A549 (cell line): Measurements from ENCODE around the gene PLPPR4. TPM values are rescaled to one million over a fixed set of nuclear protein-coding genes. Genes with fewer than 3 reads are reported as not detected.

ENCODE experiments used
- ATAC-seq, 2 experiments: fragments of 200-7000 bp in 1 of 2; fragments of >200 bp in 1 of 2; cut with Nextera tagmentation in 1 of 2; cut with Tn5 transposase in 1 of 2; 3 replicates each; pipeline versions ENCODE4 v1.8.0 to v1.9.1; 2018 to 2020; ENCODE audit warnings: mild to moderate bottlenecking in 1 of 2, moderate library complexity in 1 of 2
- CTCF ChIA-PET: fragments of 300-600 bp; sonication (Branson Sonifier 250); formaldehyde crosslinking; extraction: SDS; loops from one replicate; lab custom pipeline; 2021; ENCODE audit warnings: antibody characterized with exemption, inconsistent platforms; lab: Yijun Ruan, JAX
- POLR2A ChIA-PET: fragments of 350-600 bp; formaldehyde crosslinking; extraction: SDS; loops from one replicate; lab custom pipeline; 2021; ENCODE audit warnings: antibody characterized with exemption, inconsistent platforms; lab: Yijun Ruan, JAX
- DNase-seq, 2 experiments: peaks; one replicate each; pipeline versions ENCODE4 v3.0.0 to v3.0.0-alpha.2; 2011 to 2016; ENCODE audit warnings: low read depth in 1 of 2, low spot score in 1 of 2
- FAIRE-seq: peaks from 2 replicates; lab custom pipeline; 2011; peaks lifted over from hg19 to GRCh38; lab: Jason Lieb, UNC
- H3K27ac ChIP-seq, 2 experiments: fragments of >200 bp; sonication (Bioruptor Twin); formaldehyde crosslinking; 3 replicates each; pipeline ENCODE4 v1.5.1; 2016 to 2017
- H3K4me1 ChIP-seq: fragments of >200 bp; sonication (Bioruptor Twin); formaldehyde crosslinking; 3 replicates; pipeline ENCODE4 v1.6.1; 2016
- H3K4me2 ChIP-seq: fragments of >200 bp; sonication (Bioruptor Twin); formaldehyde crosslinking; 3 replicates; pipeline ENCODE4 v1.6.1; 2016
- H3K4me3 ChIP-seq: fragments of >200 bp; sonication (Bioruptor Twin); formaldehyde crosslinking; 3 replicates; pipeline ENCODE4 v1.5.1; 2016
- H3K9me3 ChIP-seq: fragments of >200 bp; sonication (Bioruptor Twin); formaldehyde crosslinking; 3 replicates; pipeline ENCODE4 v1.6.1; 2016
- CBX2 ChIP-seq: fragments of 200-600 bp; sonication (generic); IDR thresholded peaks from 2 replicates; pipeline ENCODE4 v1.6.1; 2016; ENCODE audit warnings: low read depth, mild to moderate bottlenecking, borderline replicate concordance
- CEBPB ChIP-seq, 2 experiments: fragments of >200 bp in 1 of 2; sonication (Bioruptor Twin) in 1 of 2; formaldehyde crosslinking in 1 of 2; IDR thresholded peaks; 2 replicates each; pipeline ENCODE4 v1.6.1; 2012 to 2016
- EHF ChIP-seq: fragments of 250-450 bp; sonication (Bioruptor Pico); IDR thresholded peaks from 2 replicates; pipeline ENCODE4 v1.5.0; 2020; ENCODE audit warnings: mild to moderate bottlenecking
- ESRRA ChIP-seq: fragments of 150-350 bp; IDR thresholded peaks from 2 replicates; pipeline ENCODE4 v1.6.1; 2014; ENCODE audit warnings: mild to moderate bottlenecking, low read length, borderline replicate concordance
- GATA3 ChIP-seq: IDR thresholded peaks from 2 replicates; pipeline ENCODE4 v1.6.1; 2012; ENCODE audit warnings: borderline replicate concordance
- HDAC2 ChIP-seq: fragments of 200-600 bp; sonication (generic); IDR thresholded peaks from 2 replicates; pipeline ENCODE4 v1.6.1; 2016
- HOXB13 ChIP-seq: fragments of 250-450 bp; sonication (Bioruptor Pico); IDR thresholded peaks from 2 replicates; pipeline ENCODE4 v1.5.0; 2020; ENCODE audit warnings: low read depth, mild to moderate bottlenecking, moderate library complexity
- HOXB5 ChIP-seq: fragments of 250-450 bp; sonication (Bioruptor Pico); IDR thresholded peaks from 2 replicates; pipeline ENCODE4 v1.5.0; 2020; ENCODE audit warnings: mild to moderate bottlenecking, moderate library complexity
- KDM5A ChIP-seq: fragments of 200-600 bp; sonication (generic); IDR thresholded peaks from 2 replicates; pipeline ENCODE4 v1.6.1; 2016; ENCODE audit warnings: antibody characterized with exemption, mild to moderate bottlenecking
- MAFK ChIP-seq: fragments of 450-650 bp; IDR thresholded peaks from 2 replicates; pipeline ENCODE4 v1.6.1; 2014; ENCODE audit not compliant: partially characterized antibody
- MAZ ChIP-seq: fragments of 150-350 bp; IDR thresholded peaks from 2 replicates; pipeline ENCODE4 v1.6.1; 2014; ENCODE audit warnings: antibody characterized with exemption, low read depth, low read length, borderline replicate concordance
- RAD21 ChIP-seq, 2 experiments: fragments of >200 bp in 1 of 2; sonication (Bioruptor Twin) in 1 of 2; formaldehyde crosslinking in 1 of 2; IDR thresholded peaks in 1 of 2; conservative IDR thresholded peaks in 1 of 2; 2 replicates in 1 of 2; 3 replicates in 1 of 2; pipeline ENCODE4 v1.6.1; 2012 to 2018; ENCODE audit warnings: inconsistent platforms in 1 of 2
- RCOR1 ChIP-seq: fragments of 150-350 bp; IDR thresholded peaks from 2 replicates; pipeline ENCODE4 v1.6.1; 2014; ENCODE audit warnings: antibody characterized with exemption, low read length, low read depth
- RFX5 ChIP-seq: fragments of 450-650 bp; IDR thresholded peaks from 2 replicates; pipeline ENCODE4 v1.7.1; 2014; ENCODE audit warnings: antibody characterized with exemption, mild to moderate bottlenecking, moderate library complexity
- ZC3H11A ChIP-seq: fragments of 450-650 bp; IDR thresholded peaks from 2 replicates; pipeline ENCODE4 v1.6.1; 2014; ENCODE audit warnings: antibody characterized with exemption, mild to moderate bottlenecking
- ZFP36 ChIP-seq: fragments of 450-650 bp; IDR thresholded peaks from 2 replicates; pipeline ENCODE4 v1.6.1; 2014; ENCODE audit warnings: borderline replicate concordance; ENCODE audit not compliant: partially characterized antibody
- ZNF302 ChIP-seq: fragments of 250-450 bp; sonication (Bioruptor Pico); IDR thresholded peaks from 2 replicates; pipeline ENCODE4 v1.9.0; 2021; ENCODE audit warnings: inconsistent platforms, mild to moderate bottlenecking, moderate library complexity
- WGBS: methylation state at CpG from one replicate; pipeline ENCODE4 v1.1.6; 2017; ENCODE audit errors: missing lambda C conversion rate; 5-methylcytosine and 5-hydroxymethylcytosine counted together
- polyA plus RNA-seq, 4 experiments: library from polyadenylated mRNA; depleted of rRNA in 3 of 4; stranded (reverse); fragments of >200 nt; fragmentation: RNase III in 1 of 4; extraction: RNeasy Plus Mini Kit Qiagen cat#74134 plus additional on column Dnase treatment in 1 of 4; gene quantifications; 2 replicates in 3 of 4; 3 replicates in 1 of 4; pipeline ENCODE4 v1.2.3, GENCODE V29; 2011 to 2017
- TF ChIP-seq, protein P1 (sequence below): IDR thresholded peaks from 2 replicates; pipeline ENCODE4 v1.6.1; 2012
- TF ChIP-seq, protein P2 (sequence below): fragments of >200 bp; sonication (Bioruptor Twin); formaldehyde crosslinking; IDR thresholded peaks from 3 replicates; pipeline ENCODE4 v1.6.1; 2016
- TF ChIP-seq, protein P3 (sequence below): fragments of 450-650 bp; IDR thresholded peaks from 2 replicates; pipeline ENCODE4 v1.6.1; 2014; ENCODE audit warnings: antibody characterized with exemption
- TF ChIP-seq, protein P4 (sequence below): IDR thresholded peaks from 2 replicates; pipeline ENCODE4 v1.6.1; 2012

The PLPPR4 gene
- polyA plus RNA-seq, 2 of the 4 experiments (the other 2 are of a cell fraction), result not detected

DNA sequence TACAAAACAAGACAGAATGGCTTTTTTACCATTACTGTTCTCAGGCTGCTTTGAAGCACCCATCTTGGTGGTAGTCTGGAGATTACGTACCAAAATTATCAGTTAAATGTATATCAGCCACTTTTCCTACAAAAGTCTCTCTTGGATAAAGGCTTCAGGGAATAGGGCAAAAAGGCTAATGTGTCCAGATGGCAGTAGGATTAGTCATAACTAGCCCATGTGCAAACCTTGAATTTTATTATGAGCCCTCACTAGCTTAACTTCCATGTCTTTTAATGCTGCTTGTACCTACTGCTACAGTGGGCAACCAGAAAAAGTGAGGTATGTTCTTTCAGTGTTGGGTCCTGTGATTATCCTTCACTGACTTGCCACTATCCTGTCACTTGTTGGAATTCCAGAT, 51.0 kb downstream of the PLPPR4 start:
- ChIA-PET CTCF (no interaction called here), POLR2A (no interaction called here)
- H3K4me2 ChIP-seq, result no peak overlapping the region
- DNase-seq, result no peak
- H3K4me1 ChIP-seq, result no peaks in the 10 kb centered on the region
- no peak for FAIRE-seq
- no peak for ATAC-seq
- TF ChIP-seq HOXB13 (CRISPR knock-in tag) (no peak), RFX5 (no peak), HOXB5 (no peak), HDAC2 (no peak)
- TF ChIP-seq, protein P1, sequence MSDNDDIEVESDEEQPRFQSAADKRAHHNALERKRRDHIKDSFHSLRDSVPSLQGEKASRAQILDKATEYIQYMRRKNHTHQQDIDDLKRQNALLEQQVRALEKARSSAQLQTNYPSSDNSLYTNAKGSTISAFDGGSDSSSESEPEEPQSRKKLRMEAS, result no peak
- TF ChIP-seq, protein P2, sequence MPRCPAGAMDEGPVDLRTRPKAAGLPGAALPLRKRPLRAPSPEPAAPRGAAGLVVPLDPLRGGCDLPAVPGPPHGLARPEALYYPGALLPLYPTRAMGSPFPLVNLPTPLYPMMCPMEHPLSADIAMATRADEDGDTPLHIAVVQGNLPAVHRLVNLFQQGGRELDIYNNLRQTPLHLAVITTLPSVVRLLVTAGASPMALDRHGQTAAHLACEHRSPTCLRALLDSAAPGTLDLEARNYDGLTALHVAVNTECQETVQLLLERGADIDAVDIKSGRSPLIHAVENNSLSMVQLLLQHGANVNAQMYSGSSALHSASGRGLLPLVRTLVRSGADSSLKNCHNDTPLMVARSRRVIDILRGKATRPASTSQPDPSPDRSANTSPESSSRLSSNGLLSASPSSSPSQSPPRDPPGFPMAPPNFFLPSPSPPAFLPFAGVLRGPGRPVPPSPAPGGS, result no peak
- no peak overlapping the region for H3K27ac ChIP-seq
- no peak overlapping the region for H3K4me3 ChIP-seq
- WGBS, result 50% methylated on average over 1 of the region's 1 CpG
- H3K9me3 ChIP-seq, result no peaks in the 10 kb centered on the region

DNA sequence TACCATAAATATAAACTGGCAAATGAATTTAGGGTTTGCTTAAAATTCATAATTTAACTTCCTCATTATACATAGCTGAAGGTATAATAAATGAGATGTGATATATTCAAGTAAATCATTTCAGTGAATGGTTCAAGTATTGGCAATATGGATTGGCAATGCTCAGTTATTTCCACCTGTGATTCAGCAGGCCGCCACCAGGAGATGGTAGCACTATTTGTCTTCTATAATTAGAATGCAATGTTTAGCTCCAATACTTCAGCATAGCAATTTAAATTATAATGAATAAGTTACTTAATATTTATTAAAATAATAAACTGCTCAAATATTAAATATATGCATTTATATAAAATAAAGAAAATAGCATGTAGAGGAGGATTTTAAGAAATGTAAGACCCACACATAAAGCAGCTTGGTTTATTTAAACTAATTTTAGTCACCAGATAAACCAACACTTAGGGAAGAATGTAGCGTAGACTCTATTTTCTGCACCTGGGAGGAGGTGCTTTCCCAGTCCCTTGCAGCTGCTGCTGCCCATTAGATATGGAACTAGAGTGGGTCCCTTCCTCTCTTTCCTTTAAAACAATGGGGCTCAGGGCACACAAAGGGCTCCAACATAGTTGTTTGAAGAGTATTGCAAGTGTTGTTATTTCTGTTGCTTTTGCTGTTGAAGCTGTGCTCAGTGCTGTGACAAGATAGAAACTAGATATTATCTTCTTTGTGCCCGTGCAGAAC, 62.1 kb downstream of the PLPPR4 start:
- ATAC-seq (no peak), DNase-seq (no peak), FAIRE-seq (no peak)
- TF ChIP-seq, protein P3, sequence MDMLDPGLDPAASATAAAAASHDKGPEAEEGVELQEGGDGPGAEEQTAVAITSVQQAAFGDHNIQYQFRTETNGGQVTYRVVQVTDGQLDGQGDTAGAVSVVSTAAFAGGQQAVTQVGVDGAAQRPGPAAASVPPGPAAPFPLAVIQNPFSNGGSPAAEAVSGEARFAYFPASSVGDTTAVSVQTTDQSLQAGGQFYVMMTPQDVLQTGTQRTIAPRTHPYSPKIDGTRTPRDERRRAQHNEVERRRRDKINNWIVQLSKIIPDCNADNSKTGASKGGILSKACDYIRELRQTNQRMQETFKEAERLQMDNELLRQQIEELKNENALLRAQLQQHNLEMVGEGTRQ, result no peak
- TF ChIP-seq ZNF302 (CRISPR knock-in tag) (no peak), RAD21 (conservative IDR thresholded peaks at IDR 0.05 in 1 of 2, IDR thresholded peaks at IDR 0.05 in 1 of 2) (0 out of 5 replicates have a peak, but pooled peaks of 1 of the 2 experiments have one; percentile 20), HOXB13 (CRISPR knock-in tag) (no peak), MAFK (no peak)
- Histone ChIP-seq H3K27ac (no peak overlapping the region), H3K9me3 (no peaks in the 10 kb centered on the region), H3K4me3 (no peak overlapping the region), H3K4me2 (no peak overlapping the region), H3K4me1 (no peaks in the 10 kb centered on the region)
- POLR2A ChIA-PET, result no interaction called here
- CTCF ChIA-PET, result interaction anchor here (0.9 kb wide), 1 partner anchor 154 kb away, joined by 3 read pairs; no protein-coding TSS in a partner anchor
- 29% methylated on average over 3 of the region's 3 CpGs for WGBS

DNA sequence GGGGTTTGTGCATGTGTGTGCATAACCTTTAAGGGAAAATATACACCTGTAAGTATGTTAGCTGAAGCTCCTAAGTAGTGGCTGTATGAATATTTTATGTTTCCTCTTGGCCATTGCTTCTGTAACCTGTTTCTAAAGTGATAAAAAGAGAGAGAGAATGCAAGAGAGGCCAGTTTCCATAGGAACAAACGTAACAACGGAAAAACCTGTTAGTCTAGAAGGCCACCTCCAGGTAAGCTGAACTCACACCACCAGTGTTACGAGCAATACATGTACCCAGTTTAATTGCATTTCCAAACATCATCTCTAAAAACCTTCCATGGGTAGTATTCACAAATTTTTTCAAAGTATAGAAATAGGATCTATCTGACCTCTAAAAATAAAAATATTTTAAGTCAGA, 63.1 kb downstream of the PLPPR4 start:
- no peak for DNase-seq
- CTCF ChIA-PET, result no interaction called here

DNA sequence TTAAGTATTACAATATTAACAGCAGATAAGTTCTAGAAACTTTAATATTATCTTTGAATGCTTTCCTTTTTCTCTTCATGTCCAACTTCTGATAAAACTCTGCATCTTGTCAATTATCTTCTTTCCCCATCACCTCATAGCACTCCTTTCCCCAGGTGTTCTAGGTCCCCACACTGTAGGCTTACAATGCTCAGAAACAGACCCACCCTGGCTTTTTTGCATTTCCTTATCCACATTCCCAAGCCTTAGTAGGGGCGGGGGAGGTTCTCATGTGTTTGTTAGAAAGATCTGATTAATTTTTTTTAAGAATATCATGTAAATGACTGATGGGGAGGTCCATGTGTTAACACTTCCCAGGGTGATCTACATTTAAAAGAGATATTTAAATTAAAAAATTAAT, 63.9 kb downstream of the PLPPR4 start:
- no peak for TF ChIP-seq RCOR1
- no peak for TF ChIP-seq CBX2
- no peak for TF ChIP-seq ESRRA
- no peak for TF ChIP-seq GATA3
- TF ChIP-seq KDM5A, result no peak
- no peak for TF ChIP-seq MAZ
- no peak for TF ChIP-seq EHF (CRISPR knock-in tag)
- TF ChIP-seq, protein P4, sequence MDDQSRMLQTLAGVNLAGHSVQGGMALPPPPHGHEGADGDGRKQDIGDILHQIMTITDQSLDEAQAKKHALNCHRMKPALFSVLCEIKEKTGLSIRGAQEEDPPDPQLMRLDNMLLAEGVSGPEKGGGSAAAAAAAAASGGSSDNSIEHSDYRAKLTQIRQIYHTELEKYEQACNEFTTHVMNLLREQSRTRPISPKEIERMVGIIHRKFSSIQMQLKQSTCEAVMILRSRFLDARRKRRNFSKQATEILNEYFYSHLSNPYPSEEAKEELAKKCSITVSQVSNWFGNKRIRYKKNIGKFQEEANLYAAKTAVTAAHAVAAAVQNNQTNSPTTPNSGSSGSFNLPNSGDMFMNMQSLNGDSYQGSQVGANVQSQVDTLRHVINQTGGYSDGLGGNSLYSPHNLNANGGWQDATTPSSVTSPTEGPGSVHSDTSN, result no peak
- TF ChIP-seq ZC3H11A, result no peak
- no peak for TF ChIP-seq ZFP36
- no peak for TF ChIP-seq RFX5
- TF ChIP-seq CEBPB (IDR thresholded peaks at IDR 0.05), result no peak
- TF ChIP-seq, all 56 proteins: peak for 0
- Histone ChIP-seq H3K4me1 (no peaks in the 10 kb centered on the region), H3K27ac (no peak overlapping the region), H3K4me3 (no peak overlapping the region), H3K4me2 (no peak overlapping the region), H3K9me3 (no peaks in the 10 kb centered on the region)
- FAIRE-seq (no peak), DNase-seq (no peak), ATAC-seq (no peak)
- 27% methylated on average over 1 of the region's 1 CpG for WGBS
- POLR2A ChIA-PET, result no interaction called here
- CTCF ChIA-PET, result no interaction called here

More for the DNA sequence above, 63.1 kb downstream of the PLPPR4 start:
- Histone ChIP-seq H3K9me3 (no peaks in the 10 kb centered on the region), H3K4me2 (no peak overlapping the region), H3K27ac (no peak overlapping the region), H3K4me1 (no peaks in the 10 kb centered on the region), H3K4me3 (no peak overlapping the region)
- TF ChIP-seq HOXB13 (CRISPR knock-in tag), result no peak
- FAIRE-seq, result no peak
- 18% methylated on average over 3 of the region's 3 CpGs for WGBS
- no peak for ATAC-seq
- POLR2A ChIA-PET, result no interaction called here
